Measurements from ENCODE around the gene PRKAR1B.
"Not testable (repeated sequence)": the region's sequence is repeated elsewhere in the genome, so short reads cannot be mapped to it uniquely, and the experiment has no call there.

PRKAR1B gene

GRCh38 chr7:553636-554111 is 173.4 kb downstream of the PRKAR1B start:
- H3K4me1 ChIP-seq (ENCODE audit: insufficient read depth, low read length, severe bottlenecking): no peaks in the 10 kb centered on the region
- no peak overlapping the region for H3K27ac ChIP-seq (ENCODE audit: low read depth, low read length, poor library complexity, severe bottlenecking)
- H3F3A ChIP-seq (ENCODE audit: insufficient read depth, low read length): no peaks in the 10 kb centered on the region
- H4K20me1 ChIP-seq (ENCODE audit: insufficient read depth, low read length): no peaks in the 10 kb centered on the region
- H3K27me3 ChIP-seq (ENCODE audit: insufficient read depth, low read length): no peaks in the 10 kb centered on the region
- no peak overlapping the region for H3K4me2 ChIP-seq (ENCODE audit: low read length)
- no peaks in the 10 kb centered on the region for H3K9me2 ChIP-seq (ENCODE audit: low read depth, low read length)
- H3K9ac ChIP-seq (ENCODE audit: low read length): no peak overlapping the region
- H3K79me2 ChIP-seq (ENCODE audit: insufficient read depth, low read length): no peaks in the 10 kb centered on the region
- H3K36me3 ChIP-seq (ENCODE audit: insufficient read depth, low read length): no peaks in the 10 kb centered on the region
- no peak overlapping the region for H2AFZ ChIP-seq (ENCODE audit: low read length)
- H3K9me3 ChIP-seq (ENCODE audit: low read length): no peaks in the 10 kb centered on the region
- no peak overlapping the region for H3K4me3 ChIP-seq (ENCODE audit: low read depth, low read length, poor library complexity, severe bottlenecking)
- no peak for TF ChIP-seq CTCF (IDR thresholded peaks at IDR 0.05; ENCODE audit: low read length)
- TF ChIP-seq EZH2 (IDR thresholded peaks at IDR 0.05; ENCODE audit: borderline replicate concordance, low read length): no peak

DNA sequence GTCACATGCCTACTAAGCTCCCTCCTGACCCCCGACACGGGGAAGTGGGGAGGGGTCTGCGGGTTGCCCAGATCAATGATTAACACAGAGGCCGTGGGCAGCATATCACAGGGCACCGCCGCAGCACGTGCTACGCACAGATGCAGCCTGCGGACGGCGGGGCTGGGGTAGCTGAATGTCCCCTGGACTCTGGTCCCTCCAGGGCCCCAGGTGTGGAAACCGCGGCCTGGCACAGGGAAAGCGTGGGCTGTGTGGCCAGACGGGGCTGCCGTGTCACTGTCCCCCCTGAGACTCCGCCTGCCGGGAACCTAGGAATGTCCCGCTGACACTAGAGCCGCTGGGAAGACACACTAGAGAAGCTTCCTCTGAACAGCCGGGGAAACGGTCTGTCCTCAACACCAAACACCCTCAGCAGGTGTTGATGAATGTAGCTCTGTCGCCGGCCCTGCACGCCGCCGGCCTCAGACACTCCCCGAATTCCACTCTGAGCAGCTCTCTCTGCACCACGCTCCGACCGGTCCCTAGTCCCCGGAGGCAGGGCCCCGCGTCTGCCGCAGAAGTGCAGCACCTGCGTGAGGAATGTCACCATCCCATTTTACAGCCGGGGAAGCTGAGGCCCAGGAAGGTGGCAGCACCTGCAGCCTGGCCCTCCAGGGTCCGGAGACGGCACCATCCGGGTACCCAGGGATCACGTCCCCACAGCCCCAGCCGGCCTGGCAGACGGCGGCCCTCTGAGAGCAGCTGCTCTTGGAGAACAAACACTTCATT is 174.0 kb downstream of the PRKAR1B start:
- Histone ChIP-seq H3F3A (ENCODE audit: insufficient read depth, low read length) (no peaks in the 10 kb centered on the region), H3K9ac (ENCODE audit: low read length) (no peak overlapping the region), H3K4me2 (ENCODE audit: low read length) (no peak overlapping the region)

DNA sequence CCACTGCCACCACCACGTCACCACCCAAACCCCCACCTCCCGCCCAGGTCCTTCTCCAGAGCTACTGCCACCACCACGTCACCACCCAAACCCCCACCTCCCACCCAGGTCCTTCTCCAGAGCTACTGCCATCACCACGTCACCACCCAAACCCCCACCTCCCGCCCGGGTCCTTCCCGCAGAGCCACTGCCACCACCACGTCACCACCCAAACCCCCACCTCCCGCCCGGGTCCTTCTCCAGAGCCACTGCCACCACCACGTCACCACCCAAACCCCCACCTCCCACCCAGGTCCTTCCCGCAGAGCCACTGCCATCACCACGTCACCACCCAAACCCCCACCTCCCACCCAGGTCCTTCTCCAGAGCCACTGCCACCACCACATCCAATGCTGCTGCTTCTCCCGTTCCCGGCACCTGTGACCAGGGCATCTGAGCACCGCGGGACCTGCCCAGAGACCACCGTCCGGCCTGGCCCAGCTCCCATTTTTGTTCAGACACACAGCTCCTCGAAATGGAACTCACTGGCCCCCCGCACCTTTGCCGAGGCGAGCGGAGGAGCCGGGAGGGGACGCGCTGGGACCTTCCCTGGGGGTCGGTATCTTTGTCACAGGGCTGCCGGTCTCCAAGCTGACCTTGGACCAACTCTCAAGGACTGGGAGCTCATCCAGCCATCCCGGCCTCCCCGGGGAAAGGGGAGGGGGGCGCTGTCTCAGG is 174.8 kb downstream of the PRKAR1B start:
- H3K36me3 ChIP-seq (ENCODE audit: insufficient read depth, low read length); H3K4me3 ChIP-seq (ENCODE audit: low read depth, low read length, poor library complexity, severe bottlenecking); H3K9ac ChIP-seq (ENCODE audit: low read length); H3F3A ChIP-seq (ENCODE audit: insufficient read depth, low read length); H3K4me2 ChIP-seq (ENCODE audit: low read length); H3K9me2 ChIP-seq (ENCODE audit: low read depth, low read length); H3K27ac ChIP-seq (ENCODE audit: low read depth, low read length, poor library complexity, severe bottlenecking); H3K27me3 ChIP-seq (ENCODE audit: insufficient read depth, low read length); H3K4me1 ChIP-seq (ENCODE audit: insufficient read depth, low read length, severe bottlenecking); H4K20me1 ChIP-seq (ENCODE audit: insufficient read depth, low read length); H3K9me3 ChIP-seq (ENCODE audit: low read length); H2AFZ ChIP-seq (ENCODE audit: low read length); H3K79me2 ChIP-seq (ENCODE audit: insufficient read depth, low read length): not testable (repeated sequence)

More for the DNA sequence above, 174.0 kb downstream of the PRKAR1B start:
- Histone ChIP-seq H3K4me3 (ENCODE audit: low read depth, low read length, poor library complexity, severe bottlenecking) (no peak overlapping the region), H3K4me1 (ENCODE audit: insufficient read depth, low read length, severe bottlenecking) (no peaks in the 10 kb centered on the region), H4K20me1 (ENCODE audit: insufficient read depth, low read length) (no peaks in the 10 kb centered on the region), H3K9me3 (ENCODE audit: low read length) (no peaks in the 10 kb centered on the region), H2AFZ (ENCODE audit: low read length) (no peak overlapping the region), H3K79me2 (ENCODE audit: insufficient read depth, low read length) (no peaks in the 10 kb centered on the region), H3K36me3 (ENCODE audit: insufficient read depth, low read length) (no peaks in the 10 kb centered on the region), H3K9me2 (ENCODE audit: low read depth, low read length) (no peaks in the 10 kb centered on the region), H3K27me3 (ENCODE audit: insufficient read depth, low read length) (no peaks in the 10 kb centered on the region), H3K27ac (ENCODE audit: low read depth, low read length, poor library complexity, severe bottlenecking) (no peak overlapping the region)
- no peak for TF ChIP-seq CTCF (IDR thresholded peaks at IDR 0.05; ENCODE audit: low read length)
- TF ChIP-seq EZH2 (IDR thresholded peaks at IDR 0.05; ENCODE audit: borderline replicate concordance, low read length): no peak

DNA sequence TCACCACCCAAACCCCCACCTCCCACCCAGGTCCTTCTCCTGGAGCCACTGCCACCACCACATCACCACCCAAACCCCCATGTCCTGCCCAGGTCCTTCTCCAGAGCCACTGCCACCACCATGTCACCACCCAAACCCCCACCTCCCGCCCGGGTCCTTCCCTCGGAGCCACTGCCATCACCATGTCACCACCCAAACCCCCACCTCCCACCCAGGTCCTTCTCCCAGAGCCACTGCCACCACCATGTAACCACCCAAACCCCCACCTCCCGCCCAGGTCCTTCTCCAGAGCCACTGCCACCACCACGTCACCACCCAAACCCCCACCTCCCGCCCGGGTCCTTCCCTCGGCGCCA is 175.5 kb downstream of the PRKAR1B start:
- H3K4me3 ChIP-seq (ENCODE audit: low read depth, low read length, poor library complexity, severe bottlenecking); H2AFZ ChIP-seq (ENCODE audit: low read length); H3K79me2 ChIP-seq (ENCODE audit: insufficient read depth, low read length); H4K20me1 ChIP-seq (ENCODE audit: insufficient read depth, low read length); H3K36me3 ChIP-seq (ENCODE audit: insufficient read depth, low read length); H3K9me2 ChIP-seq (ENCODE audit: low read depth, low read length); H3K27ac ChIP-seq (ENCODE audit: low read depth, low read length, poor library complexity, severe bottlenecking); H3K4me2 ChIP-seq (ENCODE audit: low read length); H3K4me1 ChIP-seq (ENCODE audit: insufficient read depth, low read length, severe bottlenecking); H3K27me3 ChIP-seq (ENCODE audit: insufficient read depth, low read length); H3F3A ChIP-seq (ENCODE audit: insufficient read depth, low read length); H3K9ac ChIP-seq (ENCODE audit: low read length); H3K9me3 ChIP-seq (ENCODE audit: low read length): not testable (repeated sequence)

All from OCI-LY1 (cell line).